Amniotic stem cell (primary cell): Measurements from ENCODE around the gene LZIC.
"Not testable (repeated sequence)": the region's sequence is repeated elsewhere in the genome, so short reads cannot be mapped to it uniquely, and the experiment has no call there.

ENCODE experiments used
- DNase-seq: peaks from one replicate; lab custom pipeline; 2025; lab: John Stamatoyannopoulos, UW

LZIC gene

GRCh38 chr1:9942939-9943788 is at the start of gene LZIC, which contains the start of gene NMNAT1:
Gene LZIC (minus strand): TSS chr1:9943391. CDS start chr1:9936619, 6,772 bp downstream.
Gene NMNAT1 (plus strand): TSS chr1:9943475. CDS start chr1:9972074, 28,599 bp downstream.
- peak; percentile 95 for DNase-seq

- no peak for DNase-seq
Observed at GRCh38 chr1:9992910-9993309, 49.7 kb upstream of the LZIC start.

- DNase-seq, result no peak
Observed at GRCh38 chr1:9990944-9991343, 47.8 kb upstream of the LZIC start.

GRCh38 chr1:9989773-9990172 is 46.6 kb upstream of the LZIC start:
- DNase-seq, result no peak

GRCh38 chr1:9985001-9985400 is 41.8 kb upstream of the LZIC start:
- DNase-seq, result no peak

- no peak for DNase-seq
Observed at GRCh38 chr1:9984253-9984652, 41.1 kb upstream of the LZIC start.

- no peak for DNase-seq
Observed at GRCh38 chr1:9960706-9961562, 17.7 kb upstream of the LZIC start.

- DNase-seq, result no peak
Observed at GRCh38 chr1:9960011-9960410, 16.8 kb upstream of the LZIC start.

- DNase-seq, result no peak
Observed at GRCh38 chr1:9957726-9958125, 14.5 kb upstream of the LZIC start.

GRCh38 chr1:9946315-9946714 is 3.1 kb upstream of the LZIC start:
- DNase-seq, result no peak

- DNase-seq, result peak; percentile 11
Observed at GRCh38 chr1:9942399-9942938, 722 bp downstream of the LZIC start.

- no peak for DNase-seq
Observed at GRCh38 chr1:9929431-9930385, 13.5 kb downstream of the LZIC start.

- DNase-seq, result no peak
Observed at GRCh38 chr1:9927259-9927658, 15.9 kb downstream of the LZIC start.

- DNase-seq, result no peak
Observed at GRCh38 chr1:9922342-9922741, 20.8 kb downstream of the LZIC start.

GRCh38 chr1:9920606-9921005 is 22.6 kb downstream of the LZIC start:
- DNase-seq, result no peak

- DNase-seq, result no peak
Observed at GRCh38 chr1:9917901-9918300, 25.3 kb downstream of the LZIC start.

- not testable (repeated sequence) for DNase-seq
Observed at GRCh38 chr1:9917495-9917894, 25.7 kb downstream of the LZIC start.

GRCh38 chr1:9916452-9916851 is 26.7 kb downstream of the LZIC start:
- DNase-seq, result no peak

- no peak for DNase-seq
Observed at GRCh38 chr1:9914610-9914937, 28.6 kb downstream of the LZIC start.

- no peak for DNase-seq
Observed at GRCh38 chr1:9912264-9912936, 30.8 kb downstream of the LZIC start.
